Measurements from ENCODE around the gene RNF212. TPM values are rescaled to one million over a fixed set of nuclear protein-coding genes. Genes with fewer than 3 reads are reported as not detected.
"Not testable (repeated sequence)": the region's sequence is repeated elsewhere in the genome, so short reads cannot be mapped to it uniquely, and the experiment has no call there.

The RNF212 gene
- total RNA-seq, 1 experiment from 2014 or later = not detected

- BruUV-seq (replicated peaks) = no TSS peak
- Histone ChIP-seq H4K20me1 (ENCODE audit: low read length) (no peaks in the 10 kb centered on the region), H3K9me2 (replicated peaks; ENCODE audit: low read length) (no peaks in the 10 kb centered on the region), H3K27ac (ENCODE audit: low read length) (no peak overlapping the region), H3K36me3 (ENCODE audit: low read depth, low read length) (no peaks in the 10 kb centered on the region), H3K27me3 (ENCODE audit: low read length) (peaks cover 19% of the 10 kb centered on the region), H3K79me2 (ENCODE audit: low read length) (no peaks in the 10 kb centered on the region), H3K9me3 (ENCODE audit: low read length) (no peaks in the 10 kb centered on the region), H3K4me2 (ENCODE audit: low read length) (no peak overlapping the region), H3K4me1 (ENCODE audit: insufficient read depth, low read length) (peaks cover 23% of the 10 kb centered on the region), H2AFZ (ENCODE audit: low read length) (no peak overlapping the region), H3K9ac (ENCODE audit: low read length) (no peak overlapping the region), H3K4me3 (ENCODE audit: low read length) (no peak overlapping the region), H3F3A (ENCODE audit: low read length, unreplicated experiment) (no peaks in the 10 kb centered on the region)
- intact Hi-C loops (cut with micrococcal nuclease) = no loop called here
- CTCF ChIA-PET = no interaction called here
- POLR2A ChIA-PET (ENCODE audit: unreplicated experiment) = no interaction called here
- ATAC-seq = no peak
- no peak for DNase-seq
- TF ChIP-seq, protein P1, sequence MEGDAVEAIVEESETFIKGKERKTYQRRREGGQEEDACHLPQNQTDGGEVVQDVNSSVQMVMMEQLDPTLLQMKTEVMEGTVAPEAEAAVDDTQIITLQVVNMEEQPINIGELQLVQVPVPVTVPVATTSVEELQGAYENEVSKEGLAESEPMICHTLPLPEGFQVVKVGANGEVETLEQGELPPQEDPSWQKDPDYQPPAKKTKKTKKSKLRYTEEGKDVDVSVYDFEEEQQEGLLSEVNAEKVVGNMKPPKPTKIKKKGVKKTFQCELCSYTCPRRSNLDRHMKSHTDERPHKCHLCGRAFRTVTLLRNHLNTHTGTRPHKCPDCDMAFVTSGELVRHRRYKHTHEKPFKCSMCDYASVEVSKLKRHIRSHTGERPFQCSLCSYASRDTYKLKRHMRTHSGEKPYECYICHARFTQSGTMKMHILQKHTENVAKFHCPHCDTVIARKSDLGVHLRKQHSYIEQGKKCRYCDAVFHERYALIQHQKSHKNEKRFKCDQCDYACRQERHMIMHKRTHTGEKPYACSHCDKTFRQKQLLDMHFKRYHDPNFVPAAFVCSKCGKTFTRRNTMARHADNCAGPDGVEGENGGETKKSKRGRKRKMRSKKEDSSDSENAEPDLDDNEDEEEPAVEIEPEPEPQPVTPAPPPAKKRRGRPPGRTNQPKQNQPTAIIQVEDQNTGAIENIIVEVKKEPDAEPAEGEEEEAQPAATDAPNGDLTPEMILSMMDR (conservative IDR thresholded peaks at IDR 0.05; ENCODE audit: low read depth, low read length) = no peak
- TF ChIP-seq EZH2phosphoT487 (IDR thresholded peaks at IDR 0.05; ENCODE audit: borderline replicate concordance, low read length) (no peak), EZH2 (IDR thresholded peaks at IDR 0.05; ENCODE audit: low read length, unreplicated experiment) (no peak)
Observed at GRCh38 chr4:1048773-1049590, 64.4 kb downstream of the RNF212 start.

DNA sequence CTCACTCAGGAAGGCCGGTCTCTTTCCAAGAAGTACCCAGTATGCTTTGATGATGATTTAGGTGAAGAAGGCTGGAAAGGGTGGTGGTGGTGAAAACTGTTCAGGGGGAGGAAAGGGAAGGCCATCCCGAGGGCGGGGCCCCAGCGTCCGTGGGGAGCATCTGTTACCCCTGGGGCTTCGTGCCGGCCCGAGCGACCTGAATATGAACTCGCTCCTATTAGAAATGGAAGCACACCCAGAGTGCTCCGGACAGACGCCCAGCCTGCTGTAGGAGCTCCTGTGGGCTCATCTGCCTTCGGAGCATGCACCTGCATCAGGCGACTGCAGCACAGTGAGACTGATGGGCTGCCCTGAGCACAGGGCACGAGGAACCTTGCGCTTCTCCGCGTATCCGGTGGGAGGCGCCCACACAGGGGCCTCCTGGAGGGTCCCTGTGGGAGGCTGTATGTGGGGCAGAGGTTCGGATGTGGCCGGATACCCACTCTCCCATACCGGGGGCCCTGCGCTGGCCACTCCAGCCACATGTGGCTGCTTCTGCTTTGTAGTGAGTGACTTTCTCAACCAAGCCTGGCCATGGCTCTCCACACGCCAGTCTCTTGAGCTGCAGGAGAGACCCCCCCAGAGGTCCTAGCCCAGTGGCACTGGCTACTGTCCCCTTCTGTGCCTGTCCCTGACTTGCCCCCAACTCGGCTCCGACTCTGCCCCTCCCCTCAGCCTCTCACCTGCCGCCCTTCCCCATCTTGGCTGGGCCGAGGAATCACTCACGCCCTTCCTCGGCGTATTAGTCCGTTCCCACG lies 65.2 kb downstream of the RNF212 start:
- DNase-seq (no peak), ATAC-seq (no peak)
- Histone ChIP-seq H3K4me2 (ENCODE audit: low read length) (peak overlapping the region; percentile 86; the same call in 1 of the 2 replicates), H3K9me3 (ENCODE audit: low read length) (no peaks in the 10 kb centered on the region), H3K9ac (ENCODE audit: low read length) (no peak overlapping the region), H3K36me3 (ENCODE audit: low read depth, low read length) (no peaks in the 10 kb centered on the region), H3K27ac (ENCODE audit: low read length) (no peak overlapping the region), H3K4me1 (ENCODE audit: insufficient read depth, low read length) (peaks cover 25% of the 10 kb centered on the region), H4K20me1 (ENCODE audit: low read length) (no peaks in the 10 kb centered on the region), H2AFZ (ENCODE audit: low read length) (no peak overlapping the region), H3K79me2 (ENCODE audit: low read length) (no peaks in the 10 kb centered on the region), H3K9me2 (replicated peaks; ENCODE audit: low read length) (no peaks in the 10 kb centered on the region), H3F3A (ENCODE audit: low read length, unreplicated experiment) (no peaks in the 10 kb centered on the region), H3K27me3 (ENCODE audit: low read length) (peaks cover 12% of the 10 kb centered on the region), H3K4me3 (ENCODE audit: low read length) (no peak overlapping the region)
- BruUV-seq (replicated peaks) = no TSS peak
- no peak for TF ChIP-seq EZH2phosphoT487 (IDR thresholded peaks at IDR 0.05; ENCODE audit: borderline replicate concordance, low read length)
- POLR2A ChIA-PET (ENCODE audit: unreplicated experiment) = no interaction called here
- intact Hi-C loops (cut with micrococcal nuclease) = no loop called here
- CTCF ChIA-PET = no interaction called here

DNA sequence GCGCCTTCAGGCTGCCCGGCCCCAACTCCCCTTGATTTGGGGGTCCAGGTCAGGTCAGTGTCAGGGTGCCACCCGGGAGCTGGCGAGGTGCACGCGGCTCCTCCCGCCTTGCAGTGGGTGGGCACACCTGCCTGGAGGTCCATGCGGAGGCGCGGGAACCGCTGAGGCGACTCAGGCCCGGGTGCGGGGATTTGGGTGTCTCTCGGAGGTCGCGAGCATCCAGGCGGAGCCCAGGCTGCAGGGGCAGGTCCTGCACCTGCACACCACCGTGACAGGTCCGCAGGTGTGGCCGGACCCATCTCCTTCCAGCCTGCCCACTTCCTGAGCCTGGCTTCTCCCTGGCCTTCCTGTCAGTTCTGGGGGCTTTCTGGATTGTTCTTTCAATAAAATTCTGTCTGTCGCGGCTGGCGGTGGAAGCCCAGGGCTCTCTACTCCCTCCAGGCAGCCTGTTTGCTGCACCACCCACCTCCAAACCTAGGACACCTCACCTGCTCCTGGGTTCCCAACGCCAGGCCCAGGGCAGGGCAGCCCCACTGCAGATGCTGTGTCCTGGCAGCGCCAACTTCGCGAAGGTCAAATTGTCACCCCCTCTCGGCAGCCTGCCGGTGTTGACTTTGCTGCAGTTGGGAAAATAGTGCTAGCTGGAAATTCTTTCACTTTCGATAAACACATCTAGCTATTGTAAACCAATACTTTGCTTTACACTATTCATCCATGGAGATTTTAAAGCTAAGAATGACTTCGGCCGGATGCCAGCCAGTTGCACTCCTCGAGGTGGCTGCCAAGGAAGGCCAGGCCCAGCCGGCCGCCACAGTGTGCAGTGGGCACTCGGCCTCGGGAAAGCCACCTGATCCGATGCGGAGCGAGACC lies 66.0 kb downstream of the RNF212 start:
- peak overlapping the region; percentile 58; the same call in 1 of the 2 replicates for H3K4me3 ChIP-seq (ENCODE audit: low read length)
- peaks cover 4% of the 10 kb centered on the region for H3K27me3 ChIP-seq (ENCODE audit: low read length)
- no peaks in the 10 kb centered on the region for H3K79me2 ChIP-seq (ENCODE audit: low read length)
- H3K9me2 ChIP-seq (replicated peaks; ENCODE audit: low read length) = no peaks in the 10 kb centered on the region
- peaks cover 20% of the 10 kb centered on the region for H3K4me1 ChIP-seq (ENCODE audit: insufficient read depth, low read length)
- peak overlapping the region; percentile 86 for H3K4me2 ChIP-seq (ENCODE audit: low read length)
- no TSS peak for BruUV-seq (replicated peaks)
- no peak overlapping the region for H3K27ac ChIP-seq (ENCODE audit: low read length)
- TF ChIP-seq EZH2phosphoT487 (IDR thresholded peaks at IDR 0.05; ENCODE audit: borderline replicate concordance, low read length) (no peak), EZH2 (IDR thresholded peaks at IDR 0.05; ENCODE audit: low read length, unreplicated experiment) (no peak)
- TF ChIP-seq, protein P1 (conservative IDR thresholded peaks at IDR 0.05; ENCODE audit: low read depth, low read length) = no peak
- H3K36me3 ChIP-seq (ENCODE audit: low read depth, low read length) = no peaks in the 10 kb centered on the region
- no peak overlapping the region for H3K9ac ChIP-seq (ENCODE audit: low read length)
- ChIA-PET CTCF (no interaction called here), POLR2A (ENCODE audit: unreplicated experiment) (interaction anchor here (0.6 kb wide), 1 partner anchor 16 kb away, joined by 3 read pairs; no protein-coding TSS in a partner anchor)
- DNase-seq (no peak), ATAC-seq (no peak)
- H4K20me1 ChIP-seq (ENCODE audit: low read length) = no peaks in the 10 kb centered on the region
- intact Hi-C loops (cut with micrococcal nuclease) = no loop called here
- no peaks in the 10 kb centered on the region for H3F3A ChIP-seq (ENCODE audit: low read length, unreplicated experiment)
- H2AFZ ChIP-seq (ENCODE audit: low read length) = peak overlapping the region; percentile 82
- H3K9me3 ChIP-seq (ENCODE audit: low read length) = no peaks in the 10 kb centered on the region

GRCh38 chr4:1046581-1047011 lies 66.8 kb downstream of the RNF212 start:
- H3K9me2 ChIP-seq (replicated peaks; ENCODE audit: low read length); BruUV-seq (replicated peaks); H4K20me1 ChIP-seq (ENCODE audit: low read length); H3K9ac ChIP-seq (ENCODE audit: low read length); H3K36me3 ChIP-seq (ENCODE audit: low read depth, low read length); H3K79me2 ChIP-seq (ENCODE audit: low read length); H3K27me3 ChIP-seq (ENCODE audit: low read length); CTCF ChIA-PET; H3K9me3 ChIP-seq (ENCODE audit: low read length); intact Hi-C loops (cut with micrococcal nuclease); H3K27ac ChIP-seq (ENCODE audit: low read length); H3F3A ChIP-seq (ENCODE audit: low read length, unreplicated experiment): not testable (repeated sequence)
- Histone ChIP-seq H3K4me1 (ENCODE audit: insufficient read depth, low read length) (peaks cover 25% of the 10 kb centered on the region), H3K4me2 (ENCODE audit: low read length) (peak overlapping the region; percentile 86), H2AFZ (ENCODE audit: low read length) (peak overlapping the region; percentile 82), H3K4me3 (ENCODE audit: low read length) (peak overlapping the region; percentile 58; the same call in 1 of the 2 replicates)
- POLR2A ChIA-PET (ENCODE audit: unreplicated experiment) = interaction anchor here (0.6 kb wide), 1 partner anchor 16 kb away, joined by 3 read pairs; no protein-coding TSS in a partner anchor
- DNase-seq = peak; percentile 59
- ATAC-seq = peak; percentile 16
